Measurements from ENCODE around the gene TMEM63C. TPM values are rescaled to one million over a fixed set of nuclear protein-coding genes. Genes with fewer than 3 reads are reported as not detected.

TMEM63C gene
- total RNA-seq, 6 donors from 2014 or later, result 0.15 to 8.3 (median 0.80) TPM; not detected in 2

DNA sequence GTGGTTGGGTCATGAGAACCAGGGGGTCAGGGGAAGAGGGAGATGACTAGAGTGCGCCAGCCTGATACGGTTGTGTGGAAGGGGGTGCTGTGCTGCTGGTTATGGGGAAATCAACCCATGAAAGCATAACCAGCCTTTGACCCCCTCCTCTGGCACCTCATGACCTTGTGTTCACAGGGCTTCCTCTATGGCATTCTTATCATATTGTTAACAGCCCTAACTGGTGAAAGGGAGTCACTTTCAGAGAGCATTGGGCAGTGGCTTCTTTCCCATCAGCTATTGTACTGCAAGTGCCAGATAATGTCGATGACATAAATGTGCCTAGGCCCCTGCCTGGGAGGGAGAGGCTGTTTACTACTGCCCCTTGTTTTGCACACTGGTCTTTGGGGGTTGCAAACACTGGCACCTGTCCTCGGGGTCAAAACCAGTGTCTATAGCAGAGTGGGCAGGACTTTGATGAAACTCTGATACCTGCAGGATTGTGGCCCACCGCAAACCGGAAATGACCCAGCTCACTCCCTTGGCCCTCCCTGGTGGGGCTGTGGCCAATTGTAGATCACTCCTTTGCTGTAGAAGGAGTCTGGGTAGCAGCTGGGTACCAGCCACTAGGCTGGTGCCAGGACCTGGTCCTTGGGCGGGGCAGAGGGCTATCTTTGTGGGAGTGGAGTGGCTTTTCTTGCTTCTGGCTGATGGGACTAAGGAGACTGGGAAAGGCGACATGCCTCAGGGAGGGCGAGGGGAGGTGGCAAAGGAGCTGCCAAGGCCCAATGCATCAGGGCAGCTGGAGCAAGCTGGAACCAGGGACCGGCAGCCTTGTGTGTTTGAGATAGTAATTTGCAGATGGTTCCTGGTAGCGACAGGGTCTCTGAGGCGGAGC lies 634 bp upstream of the TMEM63C start:
- 40 to 47% methylated on average over 11 to 12 of the region's 12 CpGs for WGBS, 2 donors
- TF ChIP-seq EP300 (IDR thresholded peaks at IDR 0.05) (no peak), POLR2AphosphoS5 (IDR thresholded peaks at IDR 0.05) (no peak), POLR2A (IDR thresholded peaks at IDR 0.05) (no peak)
- TF ChIP-seq, protein P1, sequence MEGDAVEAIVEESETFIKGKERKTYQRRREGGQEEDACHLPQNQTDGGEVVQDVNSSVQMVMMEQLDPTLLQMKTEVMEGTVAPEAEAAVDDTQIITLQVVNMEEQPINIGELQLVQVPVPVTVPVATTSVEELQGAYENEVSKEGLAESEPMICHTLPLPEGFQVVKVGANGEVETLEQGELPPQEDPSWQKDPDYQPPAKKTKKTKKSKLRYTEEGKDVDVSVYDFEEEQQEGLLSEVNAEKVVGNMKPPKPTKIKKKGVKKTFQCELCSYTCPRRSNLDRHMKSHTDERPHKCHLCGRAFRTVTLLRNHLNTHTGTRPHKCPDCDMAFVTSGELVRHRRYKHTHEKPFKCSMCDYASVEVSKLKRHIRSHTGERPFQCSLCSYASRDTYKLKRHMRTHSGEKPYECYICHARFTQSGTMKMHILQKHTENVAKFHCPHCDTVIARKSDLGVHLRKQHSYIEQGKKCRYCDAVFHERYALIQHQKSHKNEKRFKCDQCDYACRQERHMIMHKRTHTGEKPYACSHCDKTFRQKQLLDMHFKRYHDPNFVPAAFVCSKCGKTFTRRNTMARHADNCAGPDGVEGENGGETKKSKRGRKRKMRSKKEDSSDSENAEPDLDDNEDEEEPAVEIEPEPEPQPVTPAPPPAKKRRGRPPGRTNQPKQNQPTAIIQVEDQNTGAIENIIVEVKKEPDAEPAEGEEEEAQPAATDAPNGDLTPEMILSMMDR (IDR thresholded peaks at IDR 0.05), result no peak
- no peaks in the 10 kb centered on the region for H3K9me3 ChIP-seq
- DNase-seq (no peak), ATAC-seq (ENCODE audit: low FRiP score in 2 of 2) (no peak)
- H3K27ac ChIP-seq, result no peak overlapping the region
- H3K4me3 ChIP-seq, result peak overlapping the region in 2 of 4 donors; percentile 31 to 38
- peaks cover 6 to 8% (median 7%) of the 10 kb centered on the region in 4 donors for H3K4me1 ChIP-seq
- no peaks in the 10 kb centered on the region for H3K36me3 ChIP-seq
- H3K27me3 ChIP-seq, result peaks cover 0 to 14% (median 6%) of the 10 kb centered on the region in 4 donors

DNA sequence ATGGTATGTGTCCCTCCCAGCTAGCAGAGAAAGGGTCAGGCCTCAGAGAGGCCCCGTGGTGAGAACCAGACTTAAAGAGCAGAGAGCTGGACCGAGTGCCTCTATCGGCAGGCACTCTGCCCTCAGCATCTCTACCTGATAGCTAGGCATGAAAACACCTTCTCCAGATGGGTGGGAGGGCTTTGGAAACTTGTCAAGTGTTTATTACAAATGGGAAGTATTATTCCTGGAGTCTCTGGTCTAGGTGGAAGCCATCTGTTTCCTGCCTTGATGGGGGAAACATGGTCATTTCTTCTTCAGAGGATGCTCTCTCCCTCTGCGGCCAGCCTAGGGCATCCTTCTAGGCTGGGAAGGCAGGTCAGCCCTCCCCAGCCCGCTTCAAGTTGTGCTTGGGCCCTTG lies 2.3 kb downstream of the TMEM63C start:
- no peaks in the 10 kb centered on the region for H3K36me3 ChIP-seq
- H3K9me3 ChIP-seq, result no peaks in the 10 kb centered on the region
- DNase-seq (no peak), ATAC-seq (ENCODE audit: low FRiP score in 2 of 2) (no peak)
- no peak overlapping the region for H3K4me3 ChIP-seq
- TF ChIP-seq, protein P1 (IDR thresholded peaks at IDR 0.05), result no peak
- TF ChIP-seq POLR2AphosphoS5 (IDR thresholded peaks at IDR 0.05), result no peak
- no peak for TF ChIP-seq POLR2A (IDR thresholded peaks at IDR 0.05)
- TF ChIP-seq EP300 (IDR thresholded peaks at IDR 0.05), result no peak
- peaks cover 0 to 14% (median 6%) of the 10 kb centered on the region in 4 donors for H3K27me3 ChIP-seq
- H3K4me1 ChIP-seq, result peaks cover 6 to 8% (median 7%) of the 10 kb centered on the region in 4 donors
- H3K27ac ChIP-seq, result no peak overlapping the region
- WGBS, 2 donors, result 32 to 54% methylated on average over 5 of the region's 5 CpGs

DNA sequence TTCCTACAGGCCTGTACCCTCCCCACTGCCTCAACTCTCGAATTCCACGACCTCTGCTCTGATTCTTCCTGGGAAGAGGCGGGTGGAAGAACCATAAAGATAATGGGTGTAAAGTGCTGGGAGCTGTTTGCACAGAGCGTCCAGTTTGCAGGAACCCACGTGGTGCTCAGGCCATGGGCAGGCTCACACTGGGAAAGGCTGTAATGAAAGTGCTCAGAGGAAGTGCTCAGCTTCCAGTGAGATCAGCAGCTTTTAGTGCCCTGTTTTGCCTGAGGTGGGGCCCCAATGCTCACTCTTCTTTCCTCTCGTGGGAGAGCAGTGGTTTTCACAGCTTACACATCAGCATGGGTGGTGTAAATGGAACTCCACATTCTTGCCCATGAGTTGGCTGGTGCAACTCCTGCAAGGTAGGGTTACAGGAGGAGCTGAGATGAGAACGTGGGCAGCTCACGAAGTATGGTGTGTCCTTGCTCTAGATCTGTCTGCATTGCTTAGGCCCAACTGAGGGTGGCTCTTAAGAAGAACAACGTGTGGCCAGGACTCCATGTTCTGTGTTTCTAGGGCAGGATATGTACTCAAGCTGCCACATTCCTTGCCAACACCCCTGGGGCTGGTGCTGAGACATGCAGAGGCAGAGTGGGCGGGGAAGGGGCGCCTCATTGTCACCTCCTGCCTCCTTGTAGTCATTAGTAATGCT lies 2.9 kb downstream of the TMEM63C start:
- DNase-seq (no peak), ATAC-seq (ENCODE audit: low FRiP score in 2 of 2) (no peak)
- peaks cover 6 to 8% (median 7%) of the 10 kb centered on the region in 4 donors for H3K4me1 ChIP-seq
- WGBS, 2 donors, result 52 to 57% methylated on average over 11 of the region's 11 CpGs
- no peak overlapping the region for H3K27ac ChIP-seq
- no peak overlapping the region for H3K4me3 ChIP-seq
- H3K36me3 ChIP-seq, result no peaks in the 10 kb centered on the region
- H3K9me3 ChIP-seq, result no peaks in the 10 kb centered on the region
- peaks cover 0 to 14% (median 6%) of the 10 kb centered on the region in 4 donors for H3K27me3 ChIP-seq
- TF ChIP-seq EP300 (IDR thresholded peaks at IDR 0.05) (no peak), POLR2AphosphoS5 (IDR thresholded peaks at IDR 0.05) (no peak), POLR2A (IDR thresholded peaks at IDR 0.05) (no peak)

DNA sequence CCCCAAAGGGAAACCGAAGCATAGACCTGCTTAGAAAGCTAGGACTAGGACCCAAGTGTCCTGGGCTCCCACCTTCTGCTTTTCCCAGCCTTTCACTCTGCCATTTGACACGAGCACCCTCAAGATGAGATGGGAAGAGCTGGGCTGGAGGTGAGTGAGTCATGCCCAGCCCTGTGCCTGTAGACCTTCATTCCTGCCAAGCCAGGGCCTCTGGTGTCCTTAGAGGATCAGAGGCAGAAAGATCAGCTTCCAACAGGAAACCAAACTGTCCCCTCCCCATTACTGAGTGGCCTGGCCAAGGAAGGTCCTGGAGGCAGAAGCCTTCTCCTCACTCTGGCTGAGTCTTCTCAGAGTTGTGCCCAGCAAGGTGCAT lies 3.5 kb downstream of the TMEM63C start:
- Histone ChIP-seq H3K36me3 (no peaks in the 10 kb centered on the region), H3K9me3 (no peaks in the 10 kb centered on the region), H3K27ac (no peak overlapping the region), H3K4me3 (no peak overlapping the region), H3K4me1 (peaks cover 6 to 8% (median 7%) of the 10 kb centered on the region in 4 donors), H3K27me3 (peaks cover 0 to 14% (median 6%) of the 10 kb centered on the region in 4 donors)
- DNase-seq (no peak), ATAC-seq (ENCODE audit: low FRiP score in 2 of 2) (no peak)
- no peak for TF ChIP-seq POLR2AphosphoS5 (IDR thresholded peaks at IDR 0.05)
- TF ChIP-seq, protein P1 (IDR thresholded peaks at IDR 0.05), result no peak
- TF ChIP-seq POLR2A (IDR thresholded peaks at IDR 0.05), result no peak
- TF ChIP-seq EP300 (IDR thresholded peaks at IDR 0.05), result no peak
- 38 to 71% methylated on average over 2 of the region's 2 CpGs for WGBS, 2 donors
